Caco-2 (cell line): ENCODE data around the gene TXLNG. TPM values are rescaled to one million over a fixed set of nuclear protein-coding genes. Genes with fewer than 3 reads are reported as not detected.

Experiments used
- BruUV-seq: library from RNA; stranded (reverse); fragments of 400-500 nt; replicated peaks from 2 replicates; lab custom pipeline; 2021; lab: Mats Ljungman, UMichigan
- CTCF ChIA-PET: fragments of 300-600 bp; sonication (Branson Sonifier 250); formaldehyde crosslinking; loops from one replicate; lab custom pipeline; 2022; ENCODE audit warnings: antibody characterized with exemption; lab: Charles Lee
- POLR2A ChIA-PET: fragments of 300-600 bp; sonication (Branson Sonifier 250); formaldehyde crosslinking; loops from one replicate; lab custom pipeline; 2022; ENCODE audit warnings: antibody characterized with exemption; lab: Charles Lee
- DNase-seq, 2 experiments: peaks; one replicate each; pipeline versions ENCODE4 v3.0.0 to v3.0.0-alpha.2; 2020 to 2022
- H3K27me3 ChIP-seq: replicated peaks from 2 replicates; pipeline ENCODE4 v1.6.0; 2011; ENCODE audit warnings: low read length; ENCODE audit not compliant: control insufficient read depth, insufficient read depth
- H3K36me3 ChIP-seq: 2 replicates; pipeline ENCODE4 v1.5.1; 2011; ENCODE audit warnings: low read length; ENCODE audit not compliant: control insufficient read depth, insufficient read depth
- H3K4me1 ChIP-seq: fragments of 250-450 bp; sonication (Bioruptor Pico); 2 replicates; pipeline ENCODE4 v1.5.1; 2020; ENCODE audit warnings: mild to moderate bottlenecking
- H3K4me3 ChIP-seq: 2 replicates; pipeline ENCODE4 v1.5.1; 2011; ENCODE audit warnings: low read depth, mild to moderate bottlenecking, control low read depth, low read length
- H3K9me3 ChIP-seq: fragments of 250-450 bp; sonication (Bioruptor Pico); 2 replicates; pipeline ENCODE4 v1.5.1; 2020; ENCODE audit warnings: mild to moderate bottlenecking, moderate library complexity
- H3K27ac Mint-ChIP-seq: one replicate; pipeline ENCODE4 v1.8.0; 2022; ENCODE audit warnings: mixed read lengths; ENCODE audit not compliant: unreplicated experiment
- H3K27me3 Mint-ChIP-seq: one replicate; pipeline ENCODE4 v1.8.0; 2022; ENCODE audit warnings: mixed read lengths; ENCODE audit not compliant: insufficient read depth, unreplicated experiment
- H3K36me3 Mint-ChIP-seq: one replicate; pipeline ENCODE4 v1.8.0; 2022; ENCODE audit warnings: mild to moderate bottlenecking, mixed read lengths; ENCODE audit not compliant: insufficient read depth, unreplicated experiment
- H3K4me1 Mint-ChIP-seq: one replicate; pipeline ENCODE4 v1.8.0; 2022; ENCODE audit warnings: low read depth, mixed read lengths; ENCODE audit not compliant: unreplicated experiment
- H3K4me3 Mint-ChIP-seq: one replicate; pipeline ENCODE4 v1.8.0; 2022; ENCODE audit warnings: mild to moderate bottlenecking, moderate library complexity, mixed read lengths; ENCODE audit not compliant: unreplicated experiment
- H3K9me3 Mint-ChIP-seq: one replicate; pipeline ENCODE4 v1.8.0; 2022; ENCODE audit warnings: mixed read lengths; ENCODE audit not compliant: unreplicated experiment
- intact Hi-C: fragments of 100-400 bp; cut with micrococcal nuclease; formaldehyde crosslinking; loops from one replicate; pipeline ENCODE4 v1.10.0; 2022; ENCODE audit not compliant: unreplicated experiment
- total RNA-seq: library from RNA; stranded (reverse); gene quantifications from 2 replicates; pipeline ENCODE4 v1.2.3, GENCODE V29; 2022
- TF ChIP-seq, protein P1 (sequence below), 2 experiments: fragments of 200-600 bp in 1 of 2; IDR thresholded peaks; 1 replicate in 1 of 2; 2 replicates in 1 of 2; pipeline versions ENCODE4 v1.5.1 to v1.8.0; 2011 to 2022; ENCODE audit warnings: antibody characterized with exemption in 1 of 2, control low read depth in 1 of 2, inconsistent platforms in 1 of 2, low read depth in 1 of 2, low read length in 1 of 2, mild to moderate bottlenecking in 1 of 2, moderate library complexity in 1 of 2; ENCODE audit not compliant: insufficient read depth in 1 of 2, severe bottlenecking in 1 of 2, unreplicated experiment in 1 of 2

TXLNG gene
- total RNA-seq, 1 experiment from 2014 or later, result 18.3 TPM

DNA sequence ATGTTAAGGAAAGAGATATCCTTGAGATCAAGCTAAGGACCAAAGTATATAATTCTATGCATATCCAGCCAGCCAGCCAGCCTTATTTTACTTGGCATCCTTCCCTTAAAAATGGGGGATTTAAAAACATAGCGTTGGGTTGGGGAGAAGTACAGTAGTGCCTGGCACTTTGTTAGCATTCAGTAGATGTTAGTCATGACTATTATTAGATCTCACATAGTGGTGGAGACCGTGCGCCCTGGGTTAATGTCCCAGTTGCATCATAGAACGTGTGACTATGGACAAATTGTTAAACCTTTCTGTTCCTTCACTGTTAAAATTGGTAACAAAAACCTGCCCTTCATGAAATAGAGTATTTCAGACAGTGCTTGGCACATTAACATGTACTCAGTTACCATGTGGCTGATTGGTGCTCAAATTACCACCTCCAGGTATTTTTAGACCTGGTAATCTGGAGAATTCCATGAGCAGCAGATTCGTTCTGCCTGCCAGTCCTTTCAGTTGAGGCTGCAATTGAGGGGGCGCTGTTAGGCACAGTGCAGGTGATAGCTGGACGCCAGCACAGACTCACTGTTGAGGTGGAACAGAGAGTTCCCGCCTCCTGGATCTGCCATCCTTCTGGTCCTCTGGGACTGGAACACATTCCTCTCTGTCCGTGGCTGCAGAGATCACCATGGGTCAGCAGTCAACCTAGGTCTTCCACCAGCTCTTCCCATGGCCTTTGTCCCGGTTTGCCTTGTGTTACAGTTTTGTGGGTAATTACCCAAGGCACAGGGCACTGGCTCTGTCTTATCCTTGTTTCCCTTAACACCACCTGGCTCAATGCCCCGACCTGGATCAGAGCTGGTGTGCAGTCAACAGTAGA is 52.2 kb downstream of the TXLNG start:
- H3K4me3 Mint-ChIP-seq, result no peak overlapping the region
- ChIA-PET CTCF (interaction anchor here (1.0 kb wide), 1 partner anchor 12 kb away, joined by 4 read pairs; no protein-coding TSS in a partner anchor), POLR2A (interaction anchor here (0.6 kb wide), 1 partner anchor 161 kb away, joined by 3 read pairs; no protein-coding TSS in a partner anchor)
- H3K4me1 ChIP-seq, result no peaks in the 10 kb centered on the region
- H3K27ac Mint-ChIP-seq, result no peak overlapping the region
- H3K27me3 ChIP-seq, result no peaks in the 10 kb centered on the region
- DNase-seq, result no peak
- intact Hi-C loops, result loop anchor here (5.0 kb wide), 1 partner anchor 209 kb away; no protein-coding TSS in a partner anchor
- H3K4me3 ChIP-seq, result no peak overlapping the region
- TF ChIP-seq, protein P1, sequence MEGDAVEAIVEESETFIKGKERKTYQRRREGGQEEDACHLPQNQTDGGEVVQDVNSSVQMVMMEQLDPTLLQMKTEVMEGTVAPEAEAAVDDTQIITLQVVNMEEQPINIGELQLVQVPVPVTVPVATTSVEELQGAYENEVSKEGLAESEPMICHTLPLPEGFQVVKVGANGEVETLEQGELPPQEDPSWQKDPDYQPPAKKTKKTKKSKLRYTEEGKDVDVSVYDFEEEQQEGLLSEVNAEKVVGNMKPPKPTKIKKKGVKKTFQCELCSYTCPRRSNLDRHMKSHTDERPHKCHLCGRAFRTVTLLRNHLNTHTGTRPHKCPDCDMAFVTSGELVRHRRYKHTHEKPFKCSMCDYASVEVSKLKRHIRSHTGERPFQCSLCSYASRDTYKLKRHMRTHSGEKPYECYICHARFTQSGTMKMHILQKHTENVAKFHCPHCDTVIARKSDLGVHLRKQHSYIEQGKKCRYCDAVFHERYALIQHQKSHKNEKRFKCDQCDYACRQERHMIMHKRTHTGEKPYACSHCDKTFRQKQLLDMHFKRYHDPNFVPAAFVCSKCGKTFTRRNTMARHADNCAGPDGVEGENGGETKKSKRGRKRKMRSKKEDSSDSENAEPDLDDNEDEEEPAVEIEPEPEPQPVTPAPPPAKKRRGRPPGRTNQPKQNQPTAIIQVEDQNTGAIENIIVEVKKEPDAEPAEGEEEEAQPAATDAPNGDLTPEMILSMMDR (IDR thresholded peaks at IDR 0.05; ENCODE audit: insufficient read depth in 1 of 2, low read depth in 1 of 2, low read length in 1 of 2, severe bottlenecking in 1 of 2, unreplicated experiment in 1 of 2), result no peak
- peaks cover 87% of the 10 kb centered on the region for H3K36me3 Mint-ChIP-seq
- H3K4me1 Mint-ChIP-seq, result no peaks in the 10 kb centered on the region
- no TSS peak for BruUV-seq
- H3K27me3 Mint-ChIP-seq, result no peaks in the 10 kb centered on the region
- no peaks in the 10 kb centered on the region; the same call in 1 of the 2 replicates for H3K36me3 ChIP-seq
- H3K9me3 Mint-ChIP-seq, result no peaks in the 10 kb centered on the region
- H3K9me3 ChIP-seq, result no peaks in the 10 kb centered on the region

DNA sequence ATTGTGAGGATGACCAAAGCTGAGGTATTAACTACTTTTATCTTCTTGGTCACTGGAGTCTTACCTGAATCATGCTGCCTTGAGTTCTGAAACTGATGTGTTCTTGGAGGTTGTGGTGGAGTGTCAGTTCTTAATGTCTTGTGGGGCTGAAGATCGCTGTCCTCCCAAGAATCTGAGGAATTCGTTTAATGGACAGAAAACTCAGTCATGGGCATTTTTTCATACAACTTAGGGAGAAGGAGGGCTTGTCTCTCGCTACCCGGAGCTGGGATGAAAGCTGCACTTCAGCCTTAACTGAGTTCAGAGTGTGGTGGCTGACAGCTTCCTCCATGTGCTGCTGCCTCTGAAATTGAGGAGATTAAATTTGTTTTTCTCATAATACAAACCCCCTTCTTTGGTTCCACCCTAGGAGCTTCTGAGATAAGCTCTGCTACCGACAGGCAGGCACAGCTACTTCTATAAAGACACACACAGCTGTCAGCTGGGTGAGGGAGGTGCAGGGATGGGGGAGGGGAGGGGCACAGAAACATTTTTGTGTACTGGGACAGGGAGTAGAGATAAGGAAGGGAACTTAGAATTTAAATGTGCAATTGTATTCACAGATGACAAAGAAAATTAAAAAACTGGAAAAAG is 53.1 kb downstream of the TXLNG start:
- no peak overlapping the region for H3K4me3 Mint-ChIP-seq
- ChIA-PET POLR2A (no interaction called here), CTCF (interaction anchor here (1.0 kb wide), 1 partner anchor 13 kb away, joined by 4 read pairs; no protein-coding TSS in a partner anchor)
- intact Hi-C loops, result loop anchor here (5.0 kb wide), 1 partner anchor 208 kb away; no protein-coding TSS in a partner anchor
- H3K27ac Mint-ChIP-seq, result no peak overlapping the region
- H3K36me3 Mint-ChIP-seq, result peaks cover 85% of the 10 kb centered on the region
- Histone ChIP-seq H3K4me1 (no peaks in the 10 kb centered on the region), H3K36me3 (no peaks in the 10 kb centered on the region; the same call in 1 of the 2 replicates), H3K4me3 (no peak overlapping the region), H3K9me3 (no peaks in the 10 kb centered on the region), H3K27me3 (no peaks in the 10 kb centered on the region)
- BruUV-seq, result no TSS peak
- H3K27me3 Mint-ChIP-seq, result no peaks in the 10 kb centered on the region
- TF ChIP-seq, protein P1 (IDR thresholded peaks at IDR 0.05; ENCODE audit: insufficient read depth in 1 of 2, low read depth in 1 of 2, low read length in 1 of 2, severe bottlenecking in 1 of 2, unreplicated experiment in 1 of 2), result no peak
- no peak for DNase-seq
- no peaks in the 10 kb centered on the region for H3K4me1 Mint-ChIP-seq
- no peaks in the 10 kb centered on the region for H3K9me3 Mint-ChIP-seq

DNA sequence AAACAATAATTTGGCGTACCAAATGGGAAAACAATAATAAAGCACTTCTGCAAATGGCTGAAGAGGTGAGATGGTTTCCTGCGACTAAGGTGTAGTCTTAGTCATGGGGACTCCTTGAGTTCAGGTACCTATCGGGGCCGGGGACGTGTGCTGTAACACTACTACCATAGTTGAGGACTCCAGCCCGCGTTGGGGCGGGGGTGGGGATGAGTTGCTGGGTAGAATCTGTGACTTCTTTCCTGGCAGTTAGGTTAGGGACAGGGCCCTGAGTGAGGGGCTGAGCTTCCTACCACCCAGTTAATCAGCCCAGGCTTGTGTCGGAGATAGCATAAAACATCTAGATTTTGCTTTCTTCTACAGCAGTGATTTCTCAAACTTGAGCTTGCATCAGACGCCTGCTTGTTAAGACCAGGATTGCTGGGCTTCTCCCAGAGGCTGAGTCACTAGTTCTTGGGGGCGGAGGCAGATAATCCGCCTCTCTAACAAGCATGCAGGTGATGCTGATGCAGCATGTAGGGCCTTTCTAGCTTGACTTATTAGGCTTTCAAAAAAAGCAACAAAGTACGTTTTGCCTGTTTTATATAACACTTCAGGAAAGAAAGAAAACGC is 53.7 kb downstream of the TXLNG start:
- TF ChIP-seq, protein P1 (IDR thresholded peaks at IDR 0.05; ENCODE audit: insufficient read depth in 1 of 2, low read depth in 1 of 2, low read length in 1 of 2, severe bottlenecking in 1 of 2, unreplicated experiment in 1 of 2), result no peak

More for the DNA sequence above, 53.7 kb downstream of the TXLNG start:
- Histone ChIP-seq H3K4me3 (no peak overlapping the region), H3K36me3 (no peaks in the 10 kb centered on the region; the same call in 1 of the 2 replicates), H3K4me1 (no peaks in the 10 kb centered on the region), H3K9me3 (no peaks in the 10 kb centered on the region), H3K27me3 (no peaks in the 10 kb centered on the region)
- POLR2A ChIA-PET, result no interaction called here
- H3K27me3 Mint-ChIP-seq, result no peaks in the 10 kb centered on the region
- H3K4me3 Mint-ChIP-seq, result no peak overlapping the region
- H3K36me3 Mint-ChIP-seq, result peaks cover 84% of the 10 kb centered on the region
- no peak overlapping the region for H3K27ac Mint-ChIP-seq
- H3K9me3 Mint-ChIP-seq, result no peaks in the 10 kb centered on the region
- peak in 1 of 2 experiments; percentile 45 for DNase-seq
- CTCF ChIA-PET, result interaction anchor here (1.0 kb wide), 1 partner anchor 14 kb away, joined by 4 read pairs; no protein-coding TSS in a partner anchor
- H3K4me1 Mint-ChIP-seq, result no peaks in the 10 kb centered on the region
- BruUV-seq, result no TSS peak
- intact Hi-C loops, result loop anchor here (5.0 kb wide), 1 partner anchor 207 kb away; no protein-coding TSS in a partner anchor
